GM12865 (cell line): ENCODE data around the gene CARS2.

Source experiments
- DNase-seq: peaks from one replicate; pipeline ENCODE4 v3.0.0; 2010; ENCODE audit warnings: low read depth
- H3K4me3 ChIP-seq: 2 replicates; pipeline ENCODE4 v1.5.1; 2011; ENCODE audit warnings: mild to moderate bottlenecking, low read depth, low read length, control low read depth
- CTCF ChIP-seq: IDR thresholded peaks from 2 replicates; pipeline ENCODE4 v1.5.1; 2011; ENCODE audit warnings: low read length, control low read depth, low read depth, inconsistent platforms; ENCODE audit not compliant: insufficient read depth; ENCODE audit errors: missing control alignments

CARS2 gene

DNA sequence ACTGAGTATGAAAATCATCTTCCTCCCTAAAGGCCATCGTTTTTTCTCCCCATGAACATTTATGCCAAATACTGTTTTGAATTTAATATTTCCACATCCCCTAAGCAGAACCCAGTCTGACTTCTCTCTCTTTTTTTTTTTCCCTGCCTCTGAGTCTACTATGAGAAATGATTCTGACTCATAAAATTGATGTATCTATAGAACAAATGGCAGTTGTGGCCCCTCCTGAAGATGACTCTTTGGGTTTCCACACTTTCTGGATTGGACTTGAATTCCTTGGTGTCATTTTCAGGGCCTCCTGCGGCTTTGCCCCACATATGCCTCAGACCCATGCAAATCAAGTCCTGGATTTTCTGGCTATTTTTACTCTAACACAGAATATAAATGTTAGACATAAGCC is 113.3 kb downstream of the CARS2 start:
- no peak for DNase-seq
- no peak overlapping the region for H3K4me3 ChIP-seq
- TF ChIP-seq CTCF = no peak
